Stimulated activated naive CD8-positive, alpha-beta T cell treated with anti-CD3 and anti-CD28 coated beads, Interleukin-15, Interleukin-2, amounts not matched to agents 100 U/mL and 50 U/mL, for 24 hours (primary cell): ENCODE measurements around the gene BCAP29.
"Not testable (repeated sequence)": the region's sequence is repeated elsewhere in the genome, so short reads cannot be mapped to it uniquely, and the experiment has no call there.

Experiments
- ATAC-seq: fragments of 150-1000 bp; cut with Tn5 transposase; one replicate; pipeline ENCODE4 v1.10.0; 2021
- DNase-seq: peaks from one replicate; pipeline ENCODE4 v3.0.0; 2021

Gene BCAP29

GRCh38 chr7:107627002-107627401 lies 47.0 kb downstream of the BCAP29 start:
- no peak for ATAC-seq
- DNase-seq: no peak

DNA sequence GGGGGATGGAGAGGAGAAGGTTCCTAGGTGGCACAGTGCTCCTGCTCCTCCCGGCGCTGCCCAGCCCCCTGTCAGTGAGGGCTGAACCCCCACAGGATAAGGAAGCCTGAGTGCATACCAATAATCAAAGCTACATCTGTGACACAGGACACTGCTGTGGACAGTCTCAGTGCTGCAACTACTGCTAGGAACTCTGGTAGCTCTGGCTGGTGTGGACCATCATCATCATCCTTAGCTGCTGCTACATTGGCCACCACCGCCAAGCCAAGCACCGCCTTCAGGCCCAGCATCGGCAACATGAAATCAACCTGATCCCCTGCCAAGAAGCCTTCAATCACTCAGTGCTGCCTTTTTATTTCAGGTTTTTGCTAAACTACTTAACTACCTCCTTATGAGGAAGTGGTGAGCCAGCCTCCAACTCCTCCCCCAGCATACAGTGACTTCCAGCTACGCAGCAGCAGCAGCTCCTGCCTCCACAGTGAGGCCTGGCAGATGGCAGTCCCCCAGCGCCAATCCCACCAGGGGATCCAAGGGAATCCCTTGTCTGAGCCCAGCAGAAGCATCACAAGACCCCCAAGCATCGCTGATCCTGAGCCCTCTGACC lies 48.5 kb downstream of the BCAP29 start:
- DNase-seq (no peak), ATAC-seq (no peak)

- no peak for DNase-seq
- ATAC-seq: no peak
Observed at GRCh38 chr7:107630342-107630741, 50.3 kb downstream of the BCAP29 start.

DNA sequence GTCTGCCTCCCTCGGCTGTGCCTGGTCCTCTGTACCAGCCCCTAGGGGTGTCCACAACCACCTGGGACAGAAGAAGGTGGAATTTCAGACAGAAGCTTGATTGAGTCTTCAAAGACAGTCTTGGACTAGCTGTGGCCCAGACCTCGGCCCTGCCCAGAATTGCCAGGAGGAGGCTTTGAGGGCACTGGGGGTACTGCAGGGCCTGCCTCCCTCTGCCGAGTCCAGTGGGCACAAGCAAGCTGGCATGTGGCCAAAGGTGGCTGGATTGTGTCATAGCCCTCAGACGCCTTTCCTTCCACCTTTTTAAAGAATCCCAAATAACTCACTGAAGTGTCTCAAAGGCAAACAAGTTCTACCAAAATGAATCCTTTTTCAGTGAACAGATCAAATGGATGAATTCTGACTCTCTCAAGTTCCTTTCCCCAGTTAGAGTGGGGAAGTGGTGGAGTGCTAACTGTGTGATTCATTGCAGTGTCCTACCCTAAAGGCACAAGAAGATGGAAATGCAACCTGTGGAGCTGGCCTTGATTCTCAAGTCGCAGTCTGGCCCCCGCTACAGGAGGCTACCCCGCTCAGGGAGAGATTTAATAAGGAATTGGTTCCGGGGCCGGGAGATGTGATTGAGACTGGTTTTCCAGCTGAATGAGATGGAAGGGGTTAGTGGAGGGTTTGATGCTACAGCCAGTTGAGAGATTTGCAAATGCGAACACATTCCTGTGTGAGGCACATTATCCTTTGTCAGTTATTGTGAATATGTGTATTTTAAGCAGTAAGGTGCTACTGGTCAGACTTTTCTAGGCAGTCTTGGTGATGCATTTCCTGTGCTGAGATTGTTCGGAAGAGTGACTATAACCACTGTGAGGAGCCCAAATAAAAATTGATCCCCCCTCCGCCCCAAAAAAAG lies 51.8 kb downstream of the BCAP29 start:
- DNase-seq (no peak), ATAC-seq (no peak)

DNA sequence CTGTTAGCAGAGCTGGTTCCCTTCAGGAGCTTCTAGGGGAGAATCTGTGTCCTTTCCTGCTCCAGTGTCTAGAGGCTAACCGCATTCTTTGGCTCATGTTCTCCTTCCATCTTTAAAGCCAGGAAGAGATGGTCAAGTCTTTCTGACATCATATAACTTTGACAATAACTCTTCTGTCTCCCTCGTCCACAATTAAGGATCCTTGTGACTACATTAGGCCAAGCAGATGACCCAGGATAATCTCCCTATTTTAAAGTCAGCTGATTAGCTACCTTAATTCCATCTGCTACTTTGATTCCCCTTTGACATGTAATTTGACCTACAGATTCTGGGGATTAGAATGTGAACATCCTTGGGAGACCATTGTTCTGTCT lies 52.4 kb downstream of the BCAP29 start:
- ATAC-seq (no peak), DNase-seq (no peak)

DNA sequence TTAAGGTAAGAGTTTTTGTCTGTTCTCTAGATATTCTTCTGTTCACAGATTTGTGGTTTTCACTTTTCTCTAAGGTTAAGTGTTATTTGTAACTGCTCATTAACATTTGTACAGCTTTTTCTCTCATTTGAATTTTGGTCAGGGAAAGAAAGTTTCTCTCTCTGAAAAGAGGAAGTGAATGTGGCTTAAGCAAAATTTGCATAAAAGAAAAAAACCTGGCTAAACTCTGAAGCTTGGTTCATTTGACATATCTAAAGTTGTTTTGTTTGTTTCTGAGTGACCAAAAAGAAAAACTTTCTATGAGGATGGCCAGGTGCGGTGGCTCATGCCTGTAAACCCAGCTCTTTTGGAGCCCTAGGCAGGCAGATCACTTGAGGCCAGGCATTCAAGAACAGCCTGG lies 58.5 kb downstream of the BCAP29 start:
- DNase-seq (no peak), ATAC-seq (no peak)

GRCh38 chr7:107639070-107639469 lies 59.0 kb downstream of the BCAP29 start:
- ATAC-seq, DNase-seq: not testable (repeated sequence)

DNA sequence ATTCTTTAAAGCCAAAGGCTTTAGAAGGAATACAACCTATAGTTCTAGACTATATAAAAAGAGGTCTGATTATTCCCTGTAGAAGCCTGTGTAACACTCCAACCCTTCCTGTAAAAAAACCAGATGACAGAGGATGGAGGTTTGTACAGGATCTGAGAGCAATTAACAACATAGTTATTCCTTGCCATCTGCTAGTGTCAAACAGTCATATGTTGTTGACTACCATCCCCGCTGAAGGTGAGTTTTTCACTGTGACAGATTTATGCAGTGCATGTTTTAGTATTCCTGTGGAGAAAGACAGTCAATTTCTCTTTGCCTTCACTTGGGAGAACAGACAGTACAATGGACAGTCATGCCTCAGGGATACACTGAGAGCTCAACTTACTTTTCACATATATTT lies 61.6 kb downstream of the BCAP29 start:
- DNase-seq: no peak
- no peak for ATAC-seq

GRCh38 chr7:107642501-107642900 lies 62.5 kb downstream of the BCAP29 start:
- DNase-seq (no peak), ATAC-seq (no peak)

GRCh38 chr7:107643407-107643806 lies 63.4 kb downstream of the BCAP29 start:
- no peak for ATAC-seq
- no peak for DNase-seq

DNA sequence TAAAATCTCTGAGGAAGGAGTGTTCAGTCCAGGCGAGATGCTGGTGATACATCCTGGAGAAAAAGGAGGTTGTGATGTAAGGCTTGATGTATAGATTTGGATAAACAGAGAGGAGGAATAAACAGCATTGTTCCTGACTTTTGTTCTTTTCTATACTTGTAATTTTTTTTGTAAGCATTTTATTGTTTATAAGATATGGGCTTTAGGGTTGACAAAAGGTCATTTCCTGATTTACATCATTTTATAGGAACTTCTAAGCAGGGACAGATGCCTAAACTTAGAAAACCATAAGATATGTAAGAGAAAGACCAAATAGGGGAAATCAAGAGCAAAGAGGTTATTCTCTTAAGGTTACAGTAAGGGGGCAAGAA lies 63.9 kb downstream of the BCAP29 start:
- ATAC-seq (no peak), DNase-seq (no peak)

GRCh38 chr7:107644309-107644974 lies 64.4 kb downstream of the BCAP29 start:
- no peak for DNase-seq
- no peak for ATAC-seq

DNA sequence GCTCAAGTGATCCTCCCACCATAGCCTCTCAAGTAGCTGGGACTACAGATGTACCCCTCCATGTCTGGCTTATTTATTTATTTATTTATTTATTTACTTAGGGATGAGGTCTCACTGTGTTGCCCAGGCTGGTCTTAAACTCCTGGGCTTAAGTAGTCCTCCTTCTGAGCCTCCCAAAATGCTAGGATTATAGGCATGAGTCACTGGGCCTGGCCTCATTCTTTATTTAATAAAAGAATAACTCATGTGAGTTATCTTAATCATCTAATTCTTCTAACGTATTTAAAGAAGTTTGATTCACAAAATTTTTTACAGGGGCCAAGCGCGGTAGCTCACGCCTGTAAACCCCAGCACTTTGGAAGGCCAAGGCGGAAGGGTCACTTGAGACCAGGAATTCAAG lies 72.6 kb downstream of the BCAP29 start:
- ATAC-seq (no peak), DNase-seq (no peak)

DNA sequence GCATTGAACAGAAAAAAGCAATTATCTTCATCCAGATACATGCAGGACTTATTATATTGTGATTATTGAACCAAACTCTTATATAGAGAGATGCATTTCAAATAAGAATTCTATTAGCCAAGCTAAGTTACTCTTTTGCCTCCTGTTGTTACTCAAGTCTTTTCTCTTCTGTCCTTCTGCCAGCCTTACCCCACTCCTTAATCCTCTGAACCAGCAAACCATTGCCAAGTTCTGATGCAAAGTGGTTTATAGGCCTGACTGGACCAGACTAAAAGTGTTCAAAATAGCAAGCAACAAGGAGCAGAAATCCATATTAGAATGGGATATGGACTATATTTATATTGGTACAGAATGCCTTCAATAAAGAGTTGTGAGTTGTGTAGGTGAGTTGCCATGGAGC lies 78.4 kb downstream of the BCAP29 start:
- no peak for DNase-seq
- no peak for ATAC-seq

- ATAC-seq: peak; percentile 90
- peak; percentile 41 for DNase-seq
Observed at GRCh38 chr7:107659666-107660065, 79.6 kb downstream of the BCAP29 start.

DNA sequence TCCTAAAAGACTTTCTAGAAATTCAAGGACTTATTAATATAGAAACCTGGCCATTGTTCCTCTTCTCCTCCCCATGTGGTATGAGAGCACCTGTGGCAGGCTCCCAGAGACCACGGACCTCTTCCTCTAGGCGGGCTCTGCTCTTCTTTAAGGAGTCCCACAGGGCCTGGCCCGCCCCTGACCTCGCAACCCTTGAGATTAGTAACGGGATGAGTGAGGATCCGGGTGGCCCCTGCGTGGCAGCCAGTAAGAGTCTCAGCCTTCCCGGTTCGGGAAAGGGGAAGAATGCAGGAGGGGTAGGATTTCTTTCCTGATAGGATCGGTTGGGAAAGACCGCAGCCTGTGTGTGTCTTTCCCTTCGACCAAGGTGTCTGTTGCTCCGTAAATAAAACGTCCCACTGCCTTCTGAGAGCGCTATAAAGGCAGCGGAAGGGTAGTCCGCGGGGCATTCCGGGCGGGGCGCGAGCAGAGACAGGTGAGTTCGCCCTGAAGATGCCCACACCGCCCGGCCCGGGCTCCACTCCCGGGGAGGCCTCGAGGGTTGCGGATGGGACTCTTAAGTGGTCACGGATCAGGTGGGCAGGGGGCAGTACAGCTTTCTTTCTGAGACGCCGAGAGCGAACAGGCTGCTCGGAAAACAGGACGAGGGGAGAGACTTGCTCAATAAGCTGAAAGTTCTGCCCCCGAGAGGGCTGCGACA lies 80.5 kb downstream of the BCAP29 start, which contains the start of gene SLC26A4:
Gene SLC26A4 (plus strand): TSS at position 448 of the 700 bp plus-strand sequence. CDS start 814 bp downstream, outside the sequence.
- peak; percentile 53 for ATAC-seq
- DNase-seq: peak; percentile 57

GRCh38 chr7:107661081-107661864 lies 81.2 kb downstream of the BCAP29 start:
- DNase-seq (peak; percentile 52), ATAC-seq (peak; percentile 53)

DNA sequence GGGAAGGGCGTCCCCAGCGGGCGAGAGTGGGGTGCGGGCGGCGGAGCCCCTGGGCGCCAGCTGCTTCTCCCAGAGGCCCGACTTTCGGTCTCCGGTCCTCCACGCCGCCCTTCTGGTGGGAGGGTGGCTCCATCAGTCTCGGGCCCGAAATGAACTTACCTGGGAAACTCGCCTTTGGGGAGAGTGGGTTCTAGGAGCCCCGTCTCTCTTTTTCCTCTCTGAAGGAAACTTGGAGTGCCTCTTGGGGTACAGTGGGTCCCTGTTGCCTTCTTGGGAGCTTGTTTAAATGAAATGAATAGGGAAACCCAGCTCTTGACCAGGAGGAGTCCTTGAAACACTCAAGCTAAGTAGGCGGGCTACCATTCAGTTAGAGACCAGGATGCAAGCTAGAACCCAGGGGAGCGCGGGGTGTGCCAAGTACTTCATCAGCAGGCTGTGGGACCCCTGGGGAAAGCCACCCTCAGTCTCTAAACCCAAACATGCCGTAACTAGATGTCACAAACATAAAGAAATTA lies 81.9 kb downstream of the BCAP29 start:
- ATAC-seq (no peak), DNase-seq (no peak)

GRCh38 chr7:107663196-107663595 lies 83.2 kb downstream of the BCAP29 start:
- DNase-seq (no peak), ATAC-seq (no peak)

DNA sequence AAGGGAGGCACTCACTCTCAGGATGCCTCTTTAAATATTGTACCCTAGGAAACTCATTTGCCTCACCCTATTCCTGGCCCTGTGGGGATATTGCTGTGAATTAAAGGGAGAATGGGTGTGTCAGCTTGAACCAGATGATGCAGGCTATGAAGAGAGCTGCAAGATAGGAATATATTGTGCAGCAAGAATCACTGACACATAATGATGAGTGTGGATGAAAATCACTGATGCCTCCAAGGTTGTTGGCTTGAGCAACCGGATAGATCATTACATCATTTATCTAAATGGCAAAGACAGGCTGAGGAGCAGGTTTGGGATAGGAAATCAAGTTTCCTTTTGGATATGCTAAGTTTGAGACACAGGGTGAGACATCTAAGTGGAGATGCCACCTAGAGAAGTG lies 86.7 kb downstream of the BCAP29 start:
- no peak for ATAC-seq
- DNase-seq: no peak

GRCh38 chr7:107667341-107667740 lies 87.3 kb downstream of the BCAP29 start:
- ATAC-seq: no peak

More at GRCh38 chr7:107667341-107667740, 87.3 kb downstream of the BCAP29 start:
- DNase-seq: no peak
